ENCODE data around the gene GLRX5. TPM values are rescaled to one million over a fixed set of nuclear protein-coding genes. Genes with fewer than 3 reads are reported as not detected.

The GLRX5 gene
- total RNA-seq, 2 donors from 2014 or later: 47.4 to 56.4 TPM

DNA sequence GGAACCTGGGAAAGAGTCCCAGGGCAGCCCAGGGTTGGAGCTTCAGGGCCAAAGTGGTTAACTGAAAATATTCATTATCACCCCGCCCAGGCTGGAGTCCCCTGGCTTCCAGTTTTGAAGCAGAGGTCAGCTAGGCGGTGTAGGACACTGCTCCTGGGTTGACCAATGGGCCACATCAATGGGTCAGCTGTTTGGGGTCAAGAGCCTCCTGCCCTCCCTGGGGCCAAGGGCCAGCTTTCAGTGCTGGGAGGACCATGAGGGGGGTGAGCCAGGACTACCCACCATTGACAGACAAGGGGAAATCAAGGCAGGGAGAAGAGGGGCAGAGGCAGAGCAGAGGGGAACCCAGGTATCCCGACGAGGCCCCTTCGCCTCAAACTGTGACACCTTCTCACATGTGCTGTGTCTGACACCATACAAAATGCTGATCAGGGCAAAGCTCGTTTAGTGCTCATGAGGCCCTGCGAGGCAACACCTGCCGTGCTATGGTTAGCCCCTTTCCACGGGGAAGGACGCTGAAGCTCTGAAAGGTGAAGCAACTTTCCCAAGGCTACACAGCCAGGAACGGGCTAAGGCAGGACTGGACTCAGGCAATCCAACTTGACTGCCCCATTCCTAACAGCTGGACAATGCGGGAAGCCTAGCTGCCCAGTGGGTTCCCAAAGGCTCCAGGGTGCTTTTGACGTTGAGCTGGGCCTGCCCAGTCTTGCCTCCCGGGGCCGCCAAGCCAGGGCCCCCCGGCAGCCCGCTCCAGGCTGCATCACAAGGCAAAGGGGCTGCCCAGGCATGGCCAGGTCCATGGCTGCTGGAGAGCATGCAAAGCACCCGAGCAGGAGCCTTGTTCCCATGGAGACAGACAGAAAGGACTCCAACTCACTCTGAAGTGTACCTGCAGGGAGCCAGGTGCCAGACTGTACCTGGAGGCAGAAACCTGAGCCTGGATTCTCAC lies 20.4 kb upstream of the GLRX5 start:
- no peak for DNase-seq
- intact Hi-C loops (cut with DNase I, micrococcal nuclease): no loop called here
- ATAC-seq: no peak

GRCh38 chr14:95515080-95515489 lies 19.8 kb upstream of the GLRX5 start:
- ATAC-seq (no peak), DNase-seq (no peak)
- intact Hi-C loops (cut with DNase I, micrococcal nuclease): no loop called here

DNA sequence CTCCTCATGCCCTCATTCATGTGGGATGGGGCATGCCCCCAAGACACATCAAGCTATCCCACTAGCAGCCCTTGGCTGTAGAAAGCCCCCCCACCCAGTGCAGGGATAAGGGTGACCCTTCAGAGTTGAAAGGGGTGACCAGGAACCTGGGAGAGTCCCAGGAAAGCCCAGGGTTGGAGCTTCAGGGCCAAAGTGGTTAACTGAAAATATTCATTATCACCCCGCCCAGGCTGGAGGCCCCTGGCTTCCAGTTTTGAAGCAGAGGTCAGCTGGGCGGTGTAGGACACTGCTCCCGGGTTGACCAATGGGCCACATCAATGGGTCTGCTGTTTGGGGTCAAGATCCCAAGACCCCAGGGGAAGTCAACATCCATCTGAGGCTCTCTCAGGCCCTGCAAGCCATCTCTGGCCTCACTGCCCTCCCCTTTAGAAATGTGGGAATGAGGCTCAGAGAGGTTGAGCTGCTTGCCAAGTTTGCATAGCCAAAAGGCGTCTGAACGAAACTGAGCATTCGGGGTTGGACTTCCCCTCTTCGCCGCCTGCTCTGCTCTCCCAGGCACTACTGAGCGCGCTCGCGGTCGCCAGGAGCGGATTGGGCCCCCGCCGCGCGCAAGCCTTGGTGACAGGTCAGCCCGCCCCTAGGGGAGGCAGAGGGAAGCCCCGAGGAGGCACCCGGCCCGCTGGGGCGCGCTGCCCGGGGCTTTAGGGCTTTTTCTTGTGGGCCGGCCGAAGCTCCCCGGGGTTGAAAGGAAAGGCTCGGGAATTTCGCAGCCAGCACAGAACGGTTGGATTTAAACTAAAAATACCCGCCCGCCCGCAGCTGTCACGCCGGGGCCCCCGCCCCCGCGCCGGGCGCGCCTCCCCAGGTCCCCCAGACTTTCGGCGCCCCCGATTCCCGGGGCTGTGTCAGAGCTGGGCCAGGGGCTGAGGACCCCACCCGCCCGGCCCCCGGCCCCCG lies 19.0 kb upstream of the GLRX5 start:
- DNase-seq: peak; percentile 76 to 81
- intact Hi-C loops (cut with DNase I, micrococcal nuclease): no loop called here
- peak; percentile 61 for ATAC-seq

GRCh38 chr14:95516554-95517181 lies 18.2 kb upstream of the GLRX5 start, which contains the start of gene SYNE3:
TSS of gene SYNE3 (minus strand) at chr14:95516650. CDS start at chr14:95475821, 40,829 bp downstream.
- DNase-seq: peak; percentile 71 to 81
- peak; percentile 87 for ATAC-seq

GRCh38 chr14:95518045-95518751 lies 16.7 kb upstream of the GLRX5 start:
- no peak for ATAC-seq
- no peak for DNase-seq
- intact Hi-C loops (cut with DNase I, micrococcal nuclease): no loop called here

More at GRCh38 chr14:95516554-95517181, 18.2 kb upstream of the GLRX5 start, which contains the start of gene SYNE3:
- intact Hi-C loops (cut with DNase I, micrococcal nuclease): no loop called here

GRCh38 chr14:95519699-95520098 lies 15.2 kb upstream of the GLRX5 start:
- no peak for ATAC-seq
- intact Hi-C loops (cut with DNase I, micrococcal nuclease): no loop called here
- DNase-seq: peak in 1 of 2 donors; percentile 61

DNA sequence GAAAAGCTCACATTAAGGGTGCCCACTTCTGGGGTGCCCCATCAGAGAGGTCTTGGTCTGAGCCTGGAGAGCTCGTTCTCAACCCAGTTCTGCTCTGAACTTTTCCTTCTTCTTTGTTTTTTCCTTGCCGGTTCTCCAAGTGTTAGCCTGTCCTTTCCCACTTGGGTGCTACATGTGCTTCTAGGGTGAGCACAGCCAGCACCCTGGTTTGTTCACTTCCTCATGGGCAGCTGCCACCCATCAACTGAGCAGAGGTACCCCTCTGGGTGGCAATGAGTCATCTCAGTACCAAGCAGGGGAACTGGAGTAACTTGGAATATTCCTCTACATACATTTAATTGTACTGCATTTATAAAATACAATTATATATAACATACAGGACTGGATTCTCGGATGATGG lies 14.5 kb upstream of the GLRX5 start:
- DNase-seq (no peak), ATAC-seq (no peak)
- intact Hi-C loops (cut with DNase I, micrococcal nuclease): no loop called here

DNA sequence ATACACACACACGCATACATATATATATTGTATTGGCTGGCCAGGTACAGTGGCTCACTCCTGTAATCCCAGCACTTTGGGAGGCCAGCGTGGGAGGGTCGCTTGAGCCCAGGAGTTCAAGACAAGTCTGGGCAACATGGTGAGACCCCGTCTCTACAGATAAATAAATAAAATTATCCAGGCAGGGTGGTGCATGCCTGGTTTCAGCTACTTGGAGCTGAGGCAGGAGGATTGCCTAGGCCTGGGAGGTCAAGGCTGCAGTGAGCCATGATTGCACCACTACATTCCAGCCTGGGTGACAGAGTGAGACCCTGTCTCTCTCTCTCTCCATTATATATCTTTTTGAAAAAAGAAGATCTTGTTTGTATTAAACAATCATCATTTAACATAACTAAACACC lies 13.8 kb upstream of the GLRX5 start:
- intact Hi-C loops (cut with DNase I, micrococcal nuclease): no loop called here
- DNase-seq (no peak), ATAC-seq (no peak)

GRCh38 chr14:95522116-95522515 lies 12.7 kb upstream of the GLRX5 start:
- no peak for ATAC-seq
- intact Hi-C loops (cut with DNase I, micrococcal nuclease): no loop called here
- DNase-seq: no peak

- intact Hi-C loops (cut with DNase I, micrococcal nuclease): no loop called here
Measured at GRCh38 chr14:95522556-95522955, 12.3 kb upstream of the GLRX5 start.

GRCh38 chr14:95523051-95523814 lies 11.6 kb upstream of the GLRX5 start:
- ATAC-seq (peak; percentile 8), DNase-seq (no peak)
- intact Hi-C loops (cut with DNase I, micrococcal nuclease): no loop called here

More at GRCh38 chr14:95522556-95522955, 12.3 kb upstream of the GLRX5 start:
- no peak for ATAC-seq
- no peak for DNase-seq

GRCh38 chr14:95523815-95524448 lies 10.9 kb upstream of the GLRX5 start:
- intact Hi-C loops (cut with DNase I, micrococcal nuclease): no loop called here
- ATAC-seq (peak; percentile 96), DNase-seq (peak; percentile 81 to 91)

- DNase-seq: no peak
- no peak for ATAC-seq
- intact Hi-C loops (cut with DNase I, micrococcal nuclease): loop anchor here (5.0 kb wide), 1 partner anchor 83 kb away; no protein-coding TSS in a partner anchor
Measured at GRCh38 chr14:95524706-95525512, 9.9 kb upstream of the GLRX5 start.

DNA sequence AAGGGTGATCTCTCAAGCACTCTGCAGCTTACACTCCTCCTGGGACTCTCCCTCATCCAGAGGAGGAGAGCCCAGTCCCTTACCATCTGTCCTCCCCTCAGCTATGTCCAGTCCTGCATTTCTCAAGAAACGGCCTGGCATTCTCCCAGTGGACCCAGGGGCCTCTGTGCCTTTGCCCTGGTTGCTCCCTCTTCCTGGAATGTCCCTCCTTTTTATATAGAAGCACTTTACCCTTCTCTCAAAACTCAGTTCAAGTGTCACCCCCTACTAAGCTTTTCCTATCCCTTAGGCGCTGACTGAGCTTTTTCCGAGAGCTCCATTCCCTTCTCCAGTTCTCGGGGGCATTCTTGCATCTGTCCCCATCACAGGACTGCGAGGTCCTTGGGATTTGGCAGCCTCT lies 8.9 kb upstream of the GLRX5 start:
- DNase-seq (no peak), ATAC-seq (no peak)
- intact Hi-C loops (cut with DNase I, micrococcal nuclease): loop anchor here (5.0 kb wide), 1 partner anchor 84 kb away; no protein-coding TSS in a partner anchor

- no peak for DNase-seq
- intact Hi-C loops (cut with DNase I, micrococcal nuclease): loop anchor here (5.0 kb wide), 1 partner anchor 84 kb away; no protein-coding TSS in a partner anchor
Measured at GRCh38 chr14:95526483-95527386, 8.1 kb upstream of the GLRX5 start.

More at GRCh38 chr14:95526483-95527386, 8.1 kb upstream of the GLRX5 start:
- no peak for ATAC-seq

Data from left colon (tissue), 2 donors.